Activated CD8-positive, alpha-beta memory T cell treated with anti-CD3 and anti-CD28 coated beads for 1 hour (primary cell): ENCODE data around the gene PTGES2.

Experiments used
- DNase-seq, 2 donors: peaks; one replicate each; pipeline ENCODE4 v3.0.0-alpha.2; 2020; ENCODE audit warnings: low read depth in 1 of 2; ENCODE audit errors: extremely low read depth in 1 of 2

Gene PTGES2

DNA sequence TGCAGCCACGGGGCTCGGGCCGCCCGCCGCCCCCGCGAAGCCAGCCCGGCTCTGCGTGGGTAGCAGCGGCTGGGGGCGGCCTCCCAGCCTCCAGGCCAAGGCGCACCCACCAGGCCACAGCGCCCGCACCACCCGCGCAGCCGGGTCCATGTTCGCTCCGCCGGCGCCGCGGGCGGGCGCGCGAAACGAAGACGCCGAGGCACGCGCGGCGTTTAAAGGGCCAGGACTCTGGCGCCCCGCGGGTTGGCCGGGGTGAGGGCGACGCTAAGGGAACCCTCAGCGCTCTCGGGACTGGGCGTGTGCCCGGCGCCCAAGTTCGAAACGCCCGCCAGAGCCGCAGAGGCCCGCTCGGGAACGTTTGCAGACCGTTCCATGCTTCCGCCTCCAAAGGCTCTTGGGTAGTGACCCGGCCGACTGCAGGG lies at the start of gene PTGES2:
Gene PTGES2 (minus strand): TSS at position 162 of the 422 bp plus-strand sequence. CDS start 12 bp downstream, at position 150.
- peak; percentile 23 to 75 for DNase-seq

DNA sequence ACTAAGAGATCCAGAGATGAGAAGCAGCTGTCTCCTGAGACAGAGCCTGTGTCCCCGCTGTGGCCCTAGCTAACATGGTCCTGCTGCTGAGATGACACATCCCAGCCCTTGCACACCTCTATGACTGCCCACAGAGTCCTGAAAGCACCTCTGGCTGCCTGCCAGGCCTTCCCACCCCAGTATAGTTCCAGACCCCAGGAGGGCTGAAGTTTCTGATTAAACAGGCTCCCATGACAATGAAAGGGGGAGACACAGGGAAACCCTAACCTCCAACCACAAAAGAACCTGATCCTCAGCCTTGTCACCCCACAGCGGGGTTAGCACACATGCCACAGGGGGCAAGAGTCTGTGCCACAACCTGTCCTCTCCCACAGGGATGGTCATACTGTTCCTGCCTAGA lies 48.2 kb upstream of the PTGES2 start:
- no peak for DNase-seq

DNA sequence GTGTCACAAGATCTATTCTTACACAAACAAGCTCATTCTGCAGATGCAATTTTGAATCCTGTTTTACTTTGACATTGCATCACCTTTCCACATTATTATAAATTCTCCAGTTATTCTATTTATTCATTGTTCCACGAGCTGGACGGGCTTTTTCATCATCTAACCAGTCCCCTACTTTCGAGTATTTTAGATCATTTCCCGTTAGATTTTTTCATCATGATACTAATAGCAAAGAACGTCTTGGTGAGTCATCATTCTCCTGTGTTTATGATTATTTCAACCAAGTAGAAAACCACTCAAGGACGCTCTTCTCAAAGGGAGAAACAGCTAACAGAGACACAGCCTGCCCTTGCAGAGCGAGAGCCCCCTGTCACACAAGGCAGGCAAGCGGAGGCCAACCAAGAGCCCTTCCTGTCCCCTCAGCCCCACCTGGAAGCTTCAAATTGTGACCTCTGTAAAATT lies 47.6 kb upstream of the PTGES2 start:
- DNase-seq, result no peak

DNA sequence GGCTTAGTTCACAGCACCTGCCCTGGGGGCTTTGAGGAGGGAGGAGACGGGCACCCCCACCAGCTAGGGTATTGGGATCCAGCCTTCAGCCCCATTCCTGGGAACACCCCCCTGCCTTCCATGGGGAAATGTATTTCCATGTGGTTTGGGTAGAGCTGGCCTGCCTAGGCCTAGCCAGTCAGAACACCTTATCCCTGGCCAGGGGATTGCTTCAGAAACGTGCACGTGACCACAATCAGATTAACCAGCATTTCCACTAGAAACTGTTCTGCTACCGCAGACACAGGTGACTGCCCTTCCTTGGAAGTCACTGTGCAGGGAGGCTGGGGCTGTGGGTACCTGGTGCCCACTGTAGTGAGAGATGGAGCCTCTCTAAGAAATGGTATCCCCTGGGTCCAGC lies 46.5 kb upstream of the PTGES2 start:
- DNase-seq, result no peak

DNA sequence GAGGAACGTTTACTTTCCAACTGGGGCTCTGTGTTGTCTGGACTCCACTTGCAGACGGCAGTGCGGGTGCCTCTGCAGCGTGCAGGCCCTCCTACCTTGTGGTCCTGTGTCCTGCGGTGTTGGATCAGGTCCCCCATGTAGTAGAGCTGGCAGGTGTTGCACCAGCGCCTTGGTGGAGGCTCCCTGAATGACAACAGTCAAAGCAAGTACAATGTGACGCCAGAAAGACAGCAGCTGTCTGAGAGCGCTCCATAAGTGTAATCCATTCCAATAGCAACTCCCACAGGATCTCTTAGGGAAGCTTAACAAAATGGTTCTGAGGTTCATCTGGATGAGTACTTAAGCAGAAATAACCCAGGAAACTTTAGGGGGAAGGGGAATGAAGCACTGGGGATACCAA lies 42.4 kb upstream of the PTGES2 start:
- no peak for DNase-seq

DNA sequence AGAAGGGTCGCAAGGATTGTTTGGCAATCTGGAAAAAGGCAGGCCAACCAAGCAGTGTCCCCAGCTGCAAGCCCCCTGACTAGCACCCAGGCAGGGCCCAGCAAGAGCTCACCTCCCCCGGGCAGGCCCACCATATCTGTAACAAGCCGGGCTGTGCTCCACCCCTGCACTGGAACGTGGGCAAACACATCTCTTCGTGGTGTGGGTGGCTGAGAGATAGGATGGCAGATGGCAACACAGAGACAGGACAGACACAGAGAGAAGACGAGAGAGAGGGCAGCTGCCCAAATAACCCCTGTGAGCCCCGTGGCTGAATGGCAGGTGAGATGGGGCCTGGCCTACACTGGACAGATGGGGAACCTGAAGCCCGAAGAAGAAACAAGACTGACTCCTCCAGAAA lies 42.0 kb upstream of the PTGES2 start:
- no peak for DNase-seq

DNA sequence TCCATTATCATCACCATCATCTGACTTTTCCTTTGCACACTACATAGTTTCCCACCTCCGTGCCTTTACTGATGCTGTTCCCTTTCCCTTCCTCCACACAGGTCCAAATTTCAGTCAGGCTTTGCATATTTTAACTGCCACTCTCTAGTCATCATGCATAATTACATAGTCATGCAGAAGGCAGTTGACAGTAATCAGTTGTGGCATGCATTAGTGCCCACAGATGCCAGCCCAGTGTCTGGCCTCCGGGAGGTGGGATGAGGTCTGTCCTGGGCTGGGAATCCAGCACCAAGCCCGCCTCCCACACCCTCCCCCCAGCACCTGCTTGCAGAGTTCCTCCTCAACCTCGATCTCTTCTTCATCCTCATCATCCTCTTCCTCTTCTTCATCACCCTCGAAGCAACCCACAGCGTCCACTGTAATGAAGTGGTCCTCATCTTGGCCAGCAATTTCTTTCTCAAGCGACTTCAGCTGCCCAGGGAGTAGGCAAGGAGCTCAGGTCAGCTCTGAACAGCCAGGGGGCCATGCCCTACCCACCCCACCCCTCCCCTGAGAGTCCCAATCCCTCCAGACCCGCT lies 41.3 kb upstream of the PTGES2 start:
- DNase-seq, result no peak

DNA sequence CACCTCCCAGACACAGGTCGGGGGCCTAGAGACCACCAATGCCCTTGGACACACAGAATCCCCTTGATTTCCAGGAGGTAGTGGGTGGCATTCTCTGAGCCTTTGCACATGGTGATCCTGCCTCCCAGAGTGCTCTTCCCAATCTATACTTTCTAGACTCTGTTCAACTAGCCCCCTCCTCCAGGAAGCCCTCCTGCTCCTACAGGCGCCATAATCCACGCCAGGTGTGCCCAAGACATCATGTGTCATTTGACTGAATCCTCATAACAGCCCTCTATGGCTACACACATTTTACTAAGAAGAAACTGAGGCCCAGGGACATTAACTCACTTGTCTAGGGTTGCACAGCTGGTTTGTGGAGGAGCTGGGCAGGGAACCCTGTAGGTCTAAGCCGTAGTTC lies 39.7 kb upstream of the PTGES2 start:
- DNase-seq, result no peak

DNA sequence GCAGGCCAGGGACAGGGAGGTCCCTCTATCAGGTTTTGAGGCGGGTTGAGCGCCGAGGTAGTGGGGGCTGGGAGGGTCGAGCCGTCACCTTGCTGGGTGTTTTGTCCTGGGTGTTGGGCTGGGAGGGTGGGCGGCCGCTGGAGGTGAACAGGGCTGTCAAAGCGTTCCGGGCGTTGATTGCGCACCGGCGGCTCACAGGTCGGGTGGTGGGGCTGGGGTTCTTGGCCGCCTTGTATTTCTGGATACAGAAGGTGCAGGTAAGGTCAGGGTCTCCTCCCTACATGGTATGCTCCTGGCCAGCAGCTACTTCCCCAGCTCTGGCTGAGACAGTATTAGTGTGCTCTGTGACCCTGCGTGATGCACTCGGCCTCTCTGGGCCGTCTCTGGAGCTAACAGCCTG lies 38.6 kb upstream of the PTGES2 start:
- no peak for DNase-seq

DNA sequence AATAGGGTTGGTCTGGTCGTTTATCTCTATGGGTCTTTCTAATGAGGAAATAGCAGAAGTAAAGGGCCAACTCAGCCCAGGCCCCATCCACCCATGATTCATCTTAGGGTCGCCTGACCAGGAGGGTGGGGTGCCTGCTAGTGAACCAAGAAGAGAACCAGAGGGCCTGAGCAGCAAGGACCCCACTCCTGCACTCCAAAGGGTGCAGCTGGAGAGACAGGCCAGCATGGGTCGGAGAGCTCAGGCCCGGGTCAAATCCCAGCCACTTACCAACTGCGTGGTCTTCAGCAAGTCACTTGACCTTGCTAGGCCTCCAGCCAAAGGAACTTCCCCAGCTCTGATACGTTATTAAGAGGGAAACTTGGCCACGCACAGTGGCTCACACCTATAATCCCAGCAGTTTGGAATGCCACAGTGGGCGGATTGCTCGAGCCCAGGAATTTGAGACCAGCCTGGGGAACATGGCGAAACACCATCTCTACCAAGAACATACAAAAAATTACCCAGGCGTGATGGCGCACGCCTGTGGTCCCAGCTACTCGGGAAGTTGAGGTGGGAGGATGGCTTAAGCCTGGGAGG lies 36.9 kb upstream of the PTGES2 start:
- DNase-seq, result no peak

DNA sequence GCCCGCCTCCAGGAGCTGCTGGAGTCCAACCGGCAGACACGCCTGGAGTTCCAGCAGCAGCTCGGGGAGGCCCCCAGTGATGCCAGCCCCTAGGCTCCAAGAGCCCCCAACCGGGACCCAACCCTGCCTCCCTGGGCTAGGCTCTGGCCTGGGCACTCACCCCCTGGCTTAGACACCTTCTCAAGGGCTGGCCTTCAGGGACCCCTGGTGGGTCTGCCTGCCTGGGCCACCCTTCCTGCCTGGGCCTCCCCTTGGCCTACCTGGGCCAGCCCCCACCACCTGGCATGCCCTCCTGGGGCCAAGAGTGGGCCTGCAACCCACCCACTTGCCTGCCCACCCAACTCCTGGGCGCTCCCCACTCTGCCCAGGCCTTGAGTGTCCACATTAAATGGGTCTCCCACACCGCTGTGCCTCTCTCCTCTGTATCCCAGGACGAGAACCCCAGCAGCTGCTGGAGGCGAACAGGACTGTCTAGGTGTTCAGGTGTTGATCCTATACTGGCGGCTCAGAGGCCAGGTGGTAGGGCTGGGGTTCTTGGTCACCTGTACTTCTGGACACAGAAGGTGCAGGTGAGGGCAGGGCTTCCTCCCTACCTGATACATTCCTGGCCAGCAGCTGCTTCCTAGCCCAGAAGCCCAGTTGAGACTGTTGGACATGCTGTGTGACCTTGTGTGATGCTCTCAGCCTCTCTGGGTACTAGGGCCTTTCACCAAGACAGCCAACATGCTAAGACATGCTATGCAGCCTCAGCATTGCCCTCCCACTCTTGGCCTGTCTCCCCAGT lies 36.2 kb upstream of the PTGES2 start:
- no peak for DNase-seq

DNA sequence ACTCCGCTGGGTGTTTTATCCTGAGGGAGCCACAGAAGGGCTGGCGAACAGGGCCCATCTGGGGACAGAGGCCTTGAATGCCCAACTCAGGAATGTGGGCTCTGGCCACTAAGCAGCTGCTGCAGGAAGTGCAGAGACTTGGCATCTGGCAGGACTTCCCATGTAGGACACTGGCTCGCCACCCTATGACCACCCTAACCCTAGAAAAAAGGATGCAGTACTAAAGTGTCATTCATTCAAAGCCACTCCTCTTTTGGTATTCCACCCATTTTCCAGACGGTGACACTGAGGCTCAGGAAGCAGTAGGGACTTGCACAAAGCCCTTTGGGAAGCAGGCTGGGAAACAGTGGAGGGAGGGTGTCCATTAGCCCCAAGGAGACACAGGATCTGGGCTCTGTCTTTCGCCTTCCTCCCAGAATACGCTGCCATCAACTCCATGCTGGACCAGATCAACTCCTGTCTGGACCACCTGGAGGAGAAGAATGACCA lies 35.5 kb upstream of the PTGES2 start:
- DNase-seq, result no peak

DNA sequence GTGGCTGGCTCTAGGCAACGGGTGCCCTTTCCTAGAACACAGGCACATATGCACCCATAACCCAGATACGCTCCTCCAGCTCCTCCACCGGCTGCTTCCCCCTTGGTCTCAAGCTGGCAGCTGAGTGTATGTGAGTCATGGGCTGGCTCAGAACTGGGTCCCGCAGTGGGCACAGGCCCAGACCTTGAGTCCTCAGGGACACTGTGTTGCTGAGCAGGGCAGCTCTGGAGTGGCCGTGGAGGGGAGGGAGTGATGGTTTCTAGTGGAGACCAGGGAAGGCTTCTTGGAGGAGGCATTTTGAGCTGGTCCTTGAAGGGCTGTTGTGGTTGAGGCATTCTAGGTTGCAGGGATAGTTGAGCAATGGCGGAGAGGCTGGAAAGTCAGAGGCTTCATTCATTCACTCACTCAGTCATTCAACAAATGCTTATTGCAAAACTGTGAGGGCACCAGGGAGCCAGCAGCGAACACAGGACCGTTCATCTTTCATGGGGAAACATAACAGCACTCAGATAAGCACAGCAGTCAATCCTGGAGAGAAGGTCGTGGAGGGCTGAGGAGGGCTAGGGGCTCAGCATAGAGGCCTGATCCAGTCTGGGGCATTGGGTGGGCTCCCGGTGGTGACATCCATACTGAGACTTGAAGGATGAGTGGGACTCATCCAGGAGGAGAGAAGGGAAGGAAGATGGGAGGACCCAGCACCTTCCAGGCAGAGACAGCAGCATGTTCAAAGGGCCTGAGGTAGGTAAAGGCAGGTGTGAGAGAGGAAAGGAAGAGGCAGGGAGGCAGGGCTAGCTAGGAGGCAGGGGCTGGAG lies 34.9 kb upstream of the PTGES2 start:
- no peak for DNase-seq

DNA sequence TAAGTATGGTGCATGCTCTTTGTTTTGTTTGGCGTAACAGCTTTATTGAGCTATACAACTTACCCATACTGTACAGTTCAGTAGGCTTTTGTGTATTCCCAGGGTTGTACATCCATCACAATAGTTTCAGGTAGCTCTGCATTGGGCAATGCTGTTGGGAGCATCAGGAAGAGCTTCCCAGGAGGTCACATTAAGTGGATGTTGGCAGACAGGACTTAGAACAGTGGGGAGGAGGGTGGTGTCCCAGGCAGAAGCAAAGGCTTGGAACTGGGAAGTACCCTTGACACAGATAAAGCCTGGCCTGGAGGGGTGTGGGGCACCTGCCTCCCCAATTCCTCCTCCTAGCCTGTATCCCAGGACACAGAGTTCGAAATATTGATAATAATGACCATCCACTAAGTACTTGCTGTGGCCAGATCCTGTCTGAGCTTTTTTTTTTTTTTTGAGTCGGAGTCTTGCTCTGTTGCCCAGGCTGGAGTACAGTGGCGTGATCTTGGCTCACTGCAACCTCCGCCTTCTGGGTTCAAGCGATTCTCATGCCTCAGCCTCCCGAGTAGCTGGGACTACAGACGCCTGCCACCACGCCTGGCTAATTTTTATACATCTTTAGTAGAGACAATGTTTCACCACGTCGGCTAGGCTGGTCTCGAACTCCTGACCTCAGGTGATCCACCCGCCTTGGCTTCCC lies 33.8 kb upstream of the PTGES2 start:
- no peak for DNase-seq

DNA sequence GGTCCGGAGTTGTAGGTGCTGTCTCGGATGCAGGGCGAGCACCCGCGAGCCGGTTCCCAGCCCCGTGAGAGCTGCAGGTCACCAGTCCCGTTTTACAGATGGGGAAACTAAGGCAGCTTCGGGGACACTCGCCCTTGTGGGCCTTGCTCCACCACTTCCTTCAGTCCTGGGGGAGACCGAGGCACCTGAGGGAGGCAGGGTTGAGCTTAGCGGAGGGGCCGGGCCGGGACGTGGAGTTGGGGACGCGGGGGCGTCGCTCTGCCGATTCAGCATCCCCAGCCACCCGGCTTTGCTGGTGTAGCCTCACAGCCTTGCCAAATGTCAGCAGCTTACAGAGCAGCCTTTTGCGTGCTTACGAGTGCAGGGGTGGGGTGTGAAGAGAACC lies 33.1 kb upstream of the PTGES2 start:
- DNase-seq, result peak in 1 of 2 donors; percentile 19

DNA sequence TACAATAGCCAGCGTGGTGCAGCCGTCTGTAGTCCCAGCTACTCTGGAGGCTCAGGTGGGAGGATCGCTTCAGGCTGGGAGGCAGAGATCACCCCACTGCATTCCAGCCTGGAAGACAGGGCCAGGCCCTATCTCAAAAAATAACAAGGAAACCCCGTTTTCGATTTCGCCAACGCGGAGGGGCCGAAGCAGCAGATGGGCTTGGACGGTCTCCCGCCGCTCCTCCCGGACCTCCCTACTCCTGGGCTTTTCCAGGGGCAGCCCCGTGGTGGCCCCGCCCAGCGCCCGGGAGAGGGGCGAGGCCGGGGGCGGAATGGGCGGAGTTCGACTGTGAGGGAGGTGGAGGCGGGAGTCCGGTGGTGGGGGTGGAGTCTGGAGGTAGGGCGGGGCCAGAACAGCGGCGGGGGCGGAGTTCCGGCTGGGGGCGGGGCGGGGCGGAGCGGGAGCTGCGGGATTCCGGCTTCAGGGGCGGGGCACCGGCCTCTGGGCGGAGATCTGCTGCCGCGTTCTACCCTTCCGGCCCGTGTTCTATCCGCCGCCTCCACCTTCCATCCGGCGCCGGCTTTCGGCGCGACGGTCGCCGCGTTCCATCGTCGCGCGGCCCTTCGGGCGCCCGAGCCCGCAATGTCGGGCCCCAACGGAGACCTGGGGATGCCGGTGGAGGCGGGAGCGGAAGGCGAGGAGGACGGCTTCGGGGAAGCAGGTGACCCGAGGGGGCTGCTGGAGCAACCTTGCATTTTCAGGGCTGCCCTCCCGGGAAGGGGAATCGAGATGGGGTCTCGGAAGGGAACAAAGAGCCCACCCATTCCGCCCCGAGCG lies 32.5 kb upstream of the PTGES2 start, which contains the start of gene BBLN:
Gene BBLN (plus strand): TSS at position 482 of the 819 bp plus-strand sequence. CDS start 143 bp downstream, at position 625.
- DNase-seq, result peak; percentile 76 to 92

DNA sequence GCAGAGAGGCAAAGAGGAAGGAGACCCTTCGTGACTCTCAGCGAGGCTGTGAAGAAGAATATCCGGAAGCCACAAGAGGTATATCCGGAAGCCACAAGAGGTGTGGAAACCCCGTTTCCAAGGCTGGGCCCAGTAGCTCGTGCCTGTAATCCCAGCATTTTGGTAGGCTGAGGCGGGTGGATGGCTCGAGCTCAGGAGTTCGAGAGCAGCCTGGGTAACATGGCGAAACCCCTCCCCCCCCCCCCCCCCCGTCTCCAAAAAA lies 31.9 kb upstream of the PTGES2 start:
- DNase-seq, result no peak

DNA sequence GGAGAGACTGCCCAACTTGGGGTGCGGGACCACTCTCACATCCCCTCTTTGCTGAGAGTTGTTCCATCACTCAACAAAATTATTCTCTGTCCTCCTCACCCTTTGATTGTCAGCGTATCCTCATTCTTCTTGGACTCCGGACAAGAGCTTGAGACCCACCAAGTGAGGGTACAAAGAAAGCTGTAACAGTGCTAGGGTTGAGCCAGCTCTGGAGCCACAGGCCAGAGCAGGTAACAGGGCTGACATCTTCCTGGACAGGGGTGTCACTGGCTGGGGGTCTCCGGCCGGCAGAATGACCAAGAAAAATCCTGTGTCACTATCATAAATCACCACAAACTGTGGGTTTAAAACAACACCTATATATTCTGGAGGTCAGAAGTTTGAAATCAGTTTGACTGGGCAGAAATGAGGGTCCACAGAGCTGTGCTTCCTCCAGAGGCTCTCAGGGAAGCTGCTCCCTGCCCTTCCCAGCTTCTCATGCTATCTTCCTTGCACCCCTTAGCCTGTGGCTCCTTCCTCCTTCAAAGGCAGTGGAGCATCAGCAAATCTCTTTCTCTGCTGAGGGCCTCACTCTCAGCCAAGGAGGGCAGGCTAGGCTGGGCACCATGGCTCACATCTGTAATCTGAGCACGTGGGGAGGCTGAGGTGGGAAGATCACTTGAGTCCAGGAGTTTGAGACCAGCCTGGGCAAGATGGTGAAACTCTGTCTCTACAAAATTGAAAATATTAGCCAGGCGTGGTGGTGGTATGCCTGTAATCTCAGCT lies 28.4 kb upstream of the PTGES2 start:
- DNase-seq, result no peak
